Measurements from ENCODE around the gene TRPM6. TPM values are rescaled to one million over a fixed set of nuclear protein-coding genes. Genes with fewer than 3 reads are reported as not detected.
A peak's percentile ranks its signal among the peaks of the same experiment; 100 is the strongest.

The TRPM6 gene
- total and polyA plus RNA-seq, 2 experiments from 2014 or later: not detected

- Histone ChIP-seq H3K9me3 (ENCODE audit: low read depth) (no peaks in the 10 kb centered on the region), H3K27ac (no peak overlapping the region), H3K4me3 (no peak overlapping the region), H3K9ac (no peak overlapping the region), H3K4me1 (ENCODE audit: insufficient read depth) (no peaks in the 10 kb centered on the region), H3K4me2 (ENCODE audit: unreplicated experiment) (no peak overlapping the region), H3K9me2 (ENCODE audit: insufficient read depth) (no peaks in the 10 kb centered on the region), H3K36me3 (ENCODE audit: low read depth) (no peaks in the 10 kb centered on the region), H3F3A (ENCODE audit: insufficient read depth) (no peaks in the 10 kb centered on the region), H3K27me3 (replicated peaks; ENCODE audit: insufficient read depth) (peaks cover 33% of the 10 kb centered on the region), H4K20me1 (ENCODE audit: insufficient read depth) (no peaks in the 10 kb centered on the region), H3K79me2 (ENCODE audit: insufficient read depth) (no peaks in the 10 kb centered on the region), H2AFZ (peak overlapping the region; percentile 23; the same call in 1 of the 2 replicates)
- no peak for DNase-seq
- in situ Hi-C loops (cut with MboI): no loop called here
- no peak for TF ChIP-seq EZH2phosphoT487 (IDR thresholded peaks at IDR 0.05; ENCODE audit: insufficient read depth, low read depth)
- no peak for TF ChIP-seq EZH2 (IDR thresholded peaks at IDR 0.05; ENCODE audit: insufficient read depth, poor library complexity, severe bottlenecking)
- WGBS, 2 experiments (ENCODE audit: low coverage in 1 of 2, low lambda C conversion rate in 2 of 2, missing lambda C conversion rate in 2 of 2): 96 to 97% methylated on average over 1 of the region's 1 CpG
Measured at GRCh38 chr9:74742191-74742790, 145.4 kb downstream of the TRPM6 start.

DNA sequence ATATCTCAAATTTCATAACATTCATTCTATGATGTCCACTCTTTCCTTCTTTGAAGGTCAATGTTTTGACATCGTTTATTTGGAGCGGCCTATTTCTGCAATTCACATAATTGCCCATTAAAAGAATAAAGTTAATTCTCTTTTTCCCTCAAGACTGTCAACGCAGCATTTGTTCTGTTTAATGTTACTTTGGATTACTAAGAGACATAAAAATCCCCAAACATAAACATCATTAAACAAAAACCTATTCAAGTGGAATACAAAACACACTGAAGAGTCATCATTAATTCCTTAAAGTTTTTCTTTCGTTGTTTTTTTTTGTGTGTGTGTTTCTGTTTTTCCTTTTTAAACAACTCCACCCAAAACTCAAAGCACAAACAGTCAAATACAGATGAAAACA, 151.1 kb downstream of the TRPM6 start:
- Histone ChIP-seq H3K4me2 (ENCODE audit: unreplicated experiment) (no peak overlapping the region), H3K9me3 (ENCODE audit: low read depth) (no peaks in the 10 kb centered on the region)
- 49 to 53% methylated on average over 4 of the region's 4 CpGs for WGBS, 2 experiments (ENCODE audit: low coverage in 1 of 2, low lambda C conversion rate in 2 of 2, missing lambda C conversion rate in 2 of 2)

DNA sequence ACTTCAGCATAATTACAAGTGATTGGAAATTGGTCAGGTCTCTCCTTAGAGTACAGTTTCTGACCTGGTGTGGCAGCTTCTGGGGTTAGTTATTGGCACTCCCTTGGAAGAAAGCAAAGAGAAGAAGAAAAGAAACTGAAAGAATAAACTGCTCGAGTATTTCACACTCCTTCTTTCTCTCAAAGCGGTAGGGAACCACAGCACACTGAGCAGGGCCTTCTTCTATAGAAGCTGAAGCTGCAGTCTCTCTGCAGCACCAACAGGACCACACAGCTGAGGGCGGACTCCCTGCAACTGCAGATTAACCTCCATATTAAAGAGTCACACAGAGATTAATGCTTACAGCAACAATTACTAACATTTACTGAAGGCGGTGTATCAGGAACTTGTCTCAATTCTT, 152.0 kb downstream of the TRPM6 start:
- H3K4me3 ChIP-seq: no peak overlapping the region
- H3K4me1 ChIP-seq (ENCODE audit: insufficient read depth): no peaks in the 10 kb centered on the region
- 53 to 70% methylated on average over 4 of the region's 4 CpGs for WGBS, 2 experiments (ENCODE audit: low coverage in 1 of 2, low lambda C conversion rate in 2 of 2, missing lambda C conversion rate in 2 of 2)
- no peaks in the 10 kb centered on the region for H4K20me1 ChIP-seq (ENCODE audit: insufficient read depth)
- TF ChIP-seq EZH2 (IDR thresholded peaks at IDR 0.05; ENCODE audit: insufficient read depth, poor library complexity, severe bottlenecking) (no peak), EZH2phosphoT487 (IDR thresholded peaks at IDR 0.05; ENCODE audit: insufficient read depth, low read depth) (no peak)
- H3K27ac ChIP-seq: no peak overlapping the region
- in situ Hi-C loops (cut with MboI): no loop called here
- no peaks in the 10 kb centered on the region for H3K79me2 ChIP-seq (ENCODE audit: insufficient read depth)
- no peak for DNase-seq
- H2AFZ ChIP-seq: no peak overlapping the region
- no peaks in the 10 kb centered on the region for H3K9me2 ChIP-seq (ENCODE audit: insufficient read depth)
- no peak overlapping the region for H3K9ac ChIP-seq
- H3K4me2 ChIP-seq (ENCODE audit: unreplicated experiment): no peak overlapping the region
- no peaks in the 10 kb centered on the region for H3K36me3 ChIP-seq (ENCODE audit: low read depth)
- no peaks in the 10 kb centered on the region for H3F3A ChIP-seq (ENCODE audit: insufficient read depth)
- H3K9me3 ChIP-seq (ENCODE audit: low read depth): no peaks in the 10 kb centered on the region
- peaks cover 5% of the 10 kb centered on the region; the same call in 1 of the 2 replicates for H3K27me3 ChIP-seq (replicated peaks; ENCODE audit: insufficient read depth)

More for the DNA sequence above, 151.1 kb downstream of the TRPM6 start:
- no peak overlapping the region for H3K27ac ChIP-seq
- TF ChIP-seq EZH2phosphoT487 (IDR thresholded peaks at IDR 0.05; ENCODE audit: insufficient read depth, low read depth) (no peak), EZH2 (IDR thresholded peaks at IDR 0.05; ENCODE audit: insufficient read depth, poor library complexity, severe bottlenecking) (no peak)
- no peaks in the 10 kb centered on the region for H3F3A ChIP-seq (ENCODE audit: insufficient read depth)
- no peaks in the 10 kb centered on the region for H3K9me2 ChIP-seq (ENCODE audit: insufficient read depth)
- no peaks in the 10 kb centered on the region for H3K79me2 ChIP-seq (ENCODE audit: insufficient read depth)
- peaks cover 8% of the 10 kb centered on the region for H3K27me3 ChIP-seq (replicated peaks; ENCODE audit: insufficient read depth)
- H4K20me1 ChIP-seq (ENCODE audit: insufficient read depth): no peaks in the 10 kb centered on the region
- no peak for DNase-seq
- H3K4me1 ChIP-seq (ENCODE audit: insufficient read depth): no peaks in the 10 kb centered on the region
- in situ Hi-C loops (cut with MboI): no loop called here
- no peak overlapping the region for H3K9ac ChIP-seq
- H3K36me3 ChIP-seq (ENCODE audit: low read depth): no peaks in the 10 kb centered on the region
- H2AFZ ChIP-seq: no peak overlapping the region
- no peak overlapping the region for H3K4me3 ChIP-seq

DNA sequence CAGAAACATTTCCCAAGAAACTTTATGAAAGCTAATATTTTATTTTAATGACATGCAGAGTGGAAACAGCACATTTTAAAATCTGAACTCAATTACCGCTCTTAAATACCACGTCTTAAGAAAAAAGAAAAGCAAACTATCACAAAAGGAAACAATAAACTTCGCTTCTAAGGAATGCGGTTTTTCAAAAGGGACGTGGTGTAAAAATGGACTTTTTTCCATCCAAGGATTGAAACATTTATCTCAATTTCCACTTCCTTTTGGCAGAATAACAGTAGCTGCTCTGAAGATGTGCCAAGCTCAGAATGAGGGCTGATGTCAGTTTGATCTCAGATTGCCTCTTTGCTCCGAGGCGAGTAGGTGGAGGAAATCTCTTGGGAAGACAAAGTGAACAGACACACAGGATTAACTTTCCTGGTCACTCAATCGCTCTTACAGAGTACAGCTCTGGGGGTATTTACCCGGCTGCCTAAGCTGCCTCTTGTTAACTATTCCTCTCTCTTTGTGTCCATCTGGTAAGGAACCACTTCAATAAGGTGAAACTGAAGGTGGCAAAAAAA, 158.5 kb downstream of the TRPM6 start:
- TF ChIP-seq EZH2 (IDR thresholded peaks at IDR 0.05; ENCODE audit: insufficient read depth, poor library complexity, severe bottlenecking) (no peak), EZH2phosphoT487 (IDR thresholded peaks at IDR 0.05; ENCODE audit: insufficient read depth, low read depth) (no peak)
- in situ Hi-C loops (cut with MboI): no loop called here
- no peaks in the 10 kb centered on the region for H3K9me3 ChIP-seq (ENCODE audit: low read depth)
- peak overlapping the region; percentile 52 for H3K4me3 ChIP-seq
- no peaks in the 10 kb centered on the region for H3K4me1 ChIP-seq (ENCODE audit: insufficient read depth)
- H3K4me2 ChIP-seq (ENCODE audit: unreplicated experiment): peak overlapping the region; percentile 62
- H3K27me3 ChIP-seq (replicated peaks; ENCODE audit: insufficient read depth): peaks cover 3% of the 10 kb centered on the region; the same call in 1 of the 2 replicates
- H3K9me2 ChIP-seq (ENCODE audit: insufficient read depth): no peaks in the 10 kb centered on the region
- H4K20me1 ChIP-seq (ENCODE audit: insufficient read depth): no peaks in the 10 kb centered on the region
- peak; percentile 7 for DNase-seq
- 3% methylated on average over 9 of the region's 9 CpGs for WGBS, 2 experiments (ENCODE audit: low coverage in 1 of 2, low lambda C conversion rate in 2 of 2, missing lambda C conversion rate in 2 of 2)
- H3K9ac ChIP-seq: no peak overlapping the region
- no peaks in the 10 kb centered on the region for H3K36me3 ChIP-seq (ENCODE audit: low read depth)
- H3K79me2 ChIP-seq (ENCODE audit: insufficient read depth): no peaks in the 10 kb centered on the region
- no peaks in the 10 kb centered on the region for H3F3A ChIP-seq (ENCODE audit: insufficient read depth)
- H2AFZ ChIP-seq: peak overlapping the region; percentile 31
- no peak overlapping the region for H3K27ac ChIP-seq
